GM23338 (cell line): ENCODE results near the gene GP5. TPM values are rescaled to one million over a fixed set of nuclear protein-coding genes. Genes with fewer than 3 reads are reported as not detected.

Source experiments
- ATAC-seq: fragments of 200-7000 bp; cut with Tn5 transposase; 3 replicates; pipeline ENCODE4 v1.9.1; 2020
- DNase-seq: peaks from one replicate; pipeline ENCODE4 v3.0.0-alpha.2; 2015; ENCODE audit warnings: low spot score
- H2AFZ ChIP-seq: fragments of 200-600 bp; sonication (generic); 2 replicates; pipeline ENCODE4 v1.8.0; 2016; ENCODE audit warnings: antibody characterized with exemption, mild to moderate bottlenecking, moderate library complexity
- H3F3A ChIP-seq: fragments of 200-600 bp; sonication (generic); replicated peaks from 2 replicates; pipeline ENCODE4 v1.8.0; 2017; ENCODE audit warnings: antibody characterized with exemption, mixed run types, low read depth
- H3K27ac ChIP-seq: fragments of 200-600 bp; sonication (generic); 2 replicates; pipeline ENCODE4 v1.6.1; 2016; ENCODE audit warnings: low read depth
- H3K27me3 ChIP-seq: fragments of 200-600 bp; sonication (generic); 2 replicates; pipeline ENCODE4 v1.8.0; 2016; ENCODE audit warnings: mild to moderate bottlenecking, mixed run types, moderate library complexity; ENCODE audit not compliant: insufficient read depth
- H3K36me3 ChIP-seq: fragments of 200-600 bp; sonication (generic); 2 replicates; pipeline ENCODE4 v1.8.0; 2016; ENCODE audit warnings: mild to moderate bottlenecking; ENCODE audit not compliant: insufficient read depth
- H3K4me1 ChIP-seq: fragments of 200-600 bp; sonication (generic); 2 replicates; pipeline ENCODE4 v1.8.0; 2016; ENCODE audit warnings: mild to moderate bottlenecking, moderate library complexity; ENCODE audit not compliant: insufficient read depth
- H3K4me2 ChIP-seq: fragments of 200-600 bp; sonication (generic); 2 replicates; pipeline ENCODE4 v1.7.1; 2017; ENCODE audit warnings: mixed run types
- H3K4me3 ChIP-seq: fragments of 200-600 bp; sonication (generic); 2 replicates; pipeline ENCODE4 v1.6.1; 2016; ENCODE audit warnings: mixed run types
- H3K79me2 ChIP-seq: fragments of 200-600 bp; sonication (generic); replicated peaks from 2 replicates; pipeline ENCODE4 v1.8.0; 2017; ENCODE audit warnings: mild to moderate bottlenecking; ENCODE audit not compliant: insufficient read depth
- H3K9me2 ChIP-seq: fragments of 200-600 bp; sonication (generic); 2 replicates; pipeline ENCODE4 v1.8.0; 2017; ENCODE audit not compliant: insufficient read depth
- H4K20me1 ChIP-seq: fragments of 200-600 bp; sonication (generic); replicated peaks from 2 replicates; pipeline ENCODE4 v1.8.0; 2017; ENCODE audit warnings: mild to moderate bottlenecking; ENCODE audit not compliant: insufficient read depth
- H3K27ac Mint-ChIP-seq: 2 replicates; pipeline ENCODE4 v1.8.0; 2020; ENCODE audit warnings: inconsistent platforms, mild to moderate bottlenecking, moderate library complexity, mixed read lengths
- H3K27me3 Mint-ChIP-seq: 3 replicates; pipeline ENCODE4 v1.8.0; 2022; ENCODE audit warnings: low read depth, mild to moderate bottlenecking, moderate library complexity, mixed read lengths, inconsistent platforms; ENCODE audit not compliant: insufficient read depth, poor library complexity
- H3K36me3 Mint-ChIP-seq: 3 replicates; pipeline ENCODE4 v1.8.0; 2021; ENCODE audit warnings: low read depth, mild to moderate bottlenecking, inconsistent platforms, moderate library complexity, mixed read lengths
- H3K4me1 Mint-ChIP-seq: 3 replicates; pipeline ENCODE4 v1.8.0; 2020; ENCODE audit warnings: mild to moderate bottlenecking, inconsistent platforms, mixed read lengths
- H3K4me3 Mint-ChIP-seq: 3 replicates; pipeline ENCODE4 v1.8.0; 2021; ENCODE audit warnings: moderate library complexity, mild to moderate bottlenecking, inconsistent platforms, mixed read lengths
- H3K9me3 Mint-ChIP-seq: 3 replicates; pipeline ENCODE4 v1.8.0; 2020; ENCODE audit warnings: moderate library complexity, mild to moderate bottlenecking, inconsistent platforms, mixed read lengths
- CREB1 ChIP-seq: fragments of 250-450 bp; sonication (Bioruptor Pico); IDR thresholded peaks from 2 replicates; pipeline ENCODE4 v1.5.0; 2020; ENCODE audit warnings: low read depth, mild to moderate bottlenecking, moderate library complexity
- POLR2AphosphoS5 ChIP-seq: IDR thresholded peaks from 2 replicates; pipeline ENCODE4 v1.6.1; 2016; ENCODE audit warnings: antibody characterized with exemption, low read depth
- STAT1 ChIP-seq: IDR thresholded peaks from one replicate; pipeline ENCODE4 v1.6.1; 2016; ENCODE audit warnings: antibody characterized with exemption; ENCODE audit not compliant: unreplicated experiment
- ZNF114 ChIP-seq: fragments of 250-450 bp; sonication (Bioruptor Pico); IDR thresholded peaks from 2 replicates; pipeline ENCODE4 v1.5.0; 2020; ENCODE audit warnings: mild to moderate bottlenecking, moderate library complexity
- ZNF331 ChIP-seq: fragments of 250-450 bp; sonication (Bioruptor Pico); IDR thresholded peaks from 2 replicates; pipeline ENCODE4 v1.5.0; 2020; ENCODE audit warnings: low read depth, mild to moderate bottlenecking, moderate library complexity
- polyA plus RNA-seq: library from polyadenylated mRNA; unstranded; fragments of >200 nt; fragmentation: Nextera tagmentation; extraction: Ambion mirVana; gene quantifications from 2 replicates; pipeline ENCODE4 v1.2.1, GENCODE V29; 2016
- total RNA-seq: library from RNA; depleted of rRNA; stranded (reverse); fragments of >200 nt; shearing (Covaris generic); gene quantifications from 2 replicates; pipeline ENCODE4 v1.2.3, GENCODE V29; 2014
- TF ChIP-seq, protein P1 (sequence below): fragments of 250-450 bp; sonication (Bioruptor Pico); IDR thresholded peaks from 2 replicates; pipeline ENCODE4 v1.5.0; 2020; ENCODE audit warnings: mild to moderate bottlenecking, moderate library complexity
- TF ChIP-seq, protein P2 (sequence below): IDR thresholded peaks from one replicate; pipeline ENCODE4 v1.6.1; 2018; ENCODE audit warnings: antibody characterized with exemption; ENCODE audit not compliant: unreplicated experiment

Gene GP5
- total and polyA plus RNA-seq, 2 experiments from 2014 or later, result 0.07 to 0.15 TPM

DNA sequence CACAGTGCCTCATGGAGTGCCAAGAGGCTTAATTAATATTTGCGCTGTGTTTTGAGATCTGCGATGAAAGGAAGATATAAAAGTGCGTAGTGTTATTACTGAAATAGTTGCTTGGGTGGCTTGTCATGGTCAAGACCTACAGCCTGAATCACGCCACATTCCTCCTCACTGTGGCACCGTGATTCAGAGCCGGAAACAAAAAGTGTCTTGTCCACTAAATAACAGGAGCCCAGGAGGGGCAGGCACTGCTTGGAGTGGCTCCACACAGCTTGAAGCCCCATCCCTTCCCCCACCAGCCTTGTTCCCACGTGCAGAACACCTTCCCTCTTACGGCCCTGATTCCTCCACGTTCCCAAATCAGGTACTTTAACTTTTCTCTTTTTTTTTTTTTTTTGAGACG, 28.3 kb downstream of the GP5 start:
- no peaks in the 10 kb centered on the region for H3K9me2 ChIP-seq
- no peaks in the 10 kb centered on the region for H3K36me3 ChIP-seq
- H3F3A ChIP-seq, result no peaks in the 10 kb centered on the region
- no peaks in the 10 kb centered on the region for H3K79me2 ChIP-seq
- peaks cover 43% of the 10 kb centered on the region for H3K4me1 Mint-ChIP-seq
- H3K4me3 Mint-ChIP-seq, result no peak overlapping the region; the same call in 2 of the 3 replicates
- no peaks in the 10 kb centered on the region for H3K9me3 Mint-ChIP-seq
- no peak for ATAC-seq
- H3K27me3 Mint-ChIP-seq, result peaks cover 28% of the 10 kb centered on the region
- TF ChIP-seq CREB1 (CRISPR knock-in tag), result no peak
- no peak for TF ChIP-seq STAT1
- no peak for TF ChIP-seq POLR2AphosphoS5
- TF ChIP-seq ZNF114 (CRISPR knock-in tag), result no peak
- TF ChIP-seq, protein P1, sequence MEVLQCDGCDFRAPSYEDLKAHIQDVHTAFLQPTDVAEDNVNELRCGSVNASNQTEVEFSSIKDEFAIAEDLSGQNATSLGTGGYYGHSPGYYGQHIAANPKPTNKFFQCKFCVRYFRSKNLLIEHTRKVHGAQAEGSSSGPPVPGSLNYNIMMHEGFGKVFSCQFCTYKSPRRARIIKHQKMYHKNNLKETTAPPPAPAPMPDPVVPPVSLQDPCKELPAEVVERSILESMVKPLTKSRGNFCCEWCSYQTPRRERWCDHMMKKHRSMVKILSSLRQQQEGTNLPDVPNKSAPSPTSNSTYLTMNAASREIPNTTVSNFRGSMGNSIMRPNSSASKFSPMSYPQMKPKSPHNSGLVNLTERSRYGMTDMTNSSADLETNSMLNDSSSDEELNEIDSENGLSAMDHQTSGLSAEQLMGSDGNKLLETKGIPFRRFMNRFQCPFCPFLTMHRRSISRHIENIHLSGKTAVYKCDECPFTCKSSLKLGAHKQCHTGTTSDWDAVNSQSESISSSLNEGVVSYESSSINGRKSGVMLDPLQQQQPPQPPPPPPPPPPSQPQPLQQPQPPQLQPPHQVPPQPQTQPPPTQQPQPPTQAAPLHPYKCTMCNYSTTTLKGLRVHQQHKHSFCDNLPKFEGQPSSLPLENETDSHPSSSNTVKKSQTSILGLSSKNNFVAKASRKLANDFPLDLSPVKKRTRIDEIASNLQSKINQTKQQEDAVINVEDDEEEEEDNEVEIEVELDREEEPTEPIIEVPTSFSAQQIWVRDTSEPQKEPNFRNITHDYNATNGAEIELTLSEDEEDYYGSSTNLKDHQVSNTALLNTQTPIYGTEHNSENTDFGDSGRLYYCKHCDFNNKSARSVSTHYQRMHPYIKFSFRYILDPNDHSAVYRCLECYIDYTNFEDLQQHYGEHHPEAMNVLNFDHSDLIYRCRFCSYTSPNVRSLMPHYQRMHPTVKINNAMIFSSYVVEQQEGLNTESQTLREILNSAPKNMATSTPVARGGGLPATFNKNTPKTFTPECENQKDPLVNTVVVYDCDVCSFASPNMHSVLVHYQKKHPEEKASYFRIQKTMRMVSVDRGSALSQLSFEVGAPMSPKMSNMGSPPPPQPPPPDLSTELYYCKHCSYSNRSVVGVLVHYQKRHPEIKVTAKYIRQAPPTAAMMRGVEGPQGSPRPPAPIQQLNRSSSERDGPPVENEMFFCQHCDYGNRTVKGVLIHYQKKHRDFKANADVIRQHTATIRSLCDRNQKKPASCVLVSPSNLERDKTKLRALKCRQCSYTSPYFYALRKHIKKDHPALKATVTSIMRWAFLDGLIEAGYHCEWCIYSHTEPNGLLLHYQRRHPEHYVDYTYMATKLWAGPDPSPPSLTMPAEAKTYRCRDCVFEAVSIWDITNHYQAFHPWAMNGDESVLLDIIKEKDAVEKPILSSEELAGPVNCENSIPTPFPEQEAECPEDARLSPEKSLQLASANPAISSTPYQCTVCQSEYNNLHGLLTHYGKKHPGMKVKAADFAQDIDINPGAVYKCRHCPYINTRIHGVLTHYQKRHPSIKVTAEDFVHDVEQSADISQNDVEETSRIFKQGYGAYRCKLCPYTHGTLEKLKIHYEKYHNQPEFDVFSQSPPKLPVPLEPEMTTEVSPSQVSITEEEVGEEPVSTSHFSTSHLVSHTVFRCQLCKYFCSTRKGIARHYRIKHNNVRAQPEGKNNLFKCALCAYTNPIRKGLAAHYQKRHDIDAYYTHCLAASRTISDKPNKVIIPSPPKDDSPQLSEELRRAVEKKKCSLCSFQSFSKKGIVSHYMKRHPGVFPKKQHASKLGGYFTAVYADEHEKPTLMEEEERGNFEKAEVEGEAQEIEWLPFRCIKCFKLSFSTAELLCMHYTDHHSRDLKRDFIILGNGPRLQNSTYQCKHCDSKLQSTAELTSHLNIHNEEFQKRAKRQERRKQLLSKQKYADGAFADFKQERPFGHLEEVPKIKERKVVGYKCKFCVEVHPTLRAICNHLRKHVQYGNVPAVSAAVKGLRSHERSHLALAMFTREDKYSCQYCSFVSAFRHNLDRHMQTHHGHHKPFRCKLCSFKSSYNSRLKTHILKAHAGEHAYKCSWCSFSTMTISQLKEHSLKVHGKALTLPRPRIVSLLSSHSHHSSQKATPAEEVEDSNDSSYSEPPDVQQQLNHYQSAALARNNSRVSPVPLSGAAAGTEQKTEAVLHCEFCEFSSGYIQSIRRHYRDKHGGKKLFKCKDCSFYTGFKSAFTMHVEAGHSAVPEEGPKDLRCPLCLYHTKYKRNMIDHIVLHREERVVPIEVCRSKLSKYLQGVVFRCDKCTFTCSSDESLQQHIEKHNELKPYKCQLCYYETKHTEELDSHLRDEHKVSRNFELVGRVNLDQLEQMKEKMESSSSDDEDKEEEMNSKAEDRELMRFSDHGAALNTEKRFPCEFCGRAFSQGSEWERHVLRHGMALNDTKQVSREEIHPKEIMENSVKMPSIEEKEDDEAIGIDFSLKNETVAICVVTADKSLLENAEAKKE, result no peak
- no peak for TF ChIP-seq ZNF331 (CRISPR knock-in tag)
- TF ChIP-seq, protein P2, sequence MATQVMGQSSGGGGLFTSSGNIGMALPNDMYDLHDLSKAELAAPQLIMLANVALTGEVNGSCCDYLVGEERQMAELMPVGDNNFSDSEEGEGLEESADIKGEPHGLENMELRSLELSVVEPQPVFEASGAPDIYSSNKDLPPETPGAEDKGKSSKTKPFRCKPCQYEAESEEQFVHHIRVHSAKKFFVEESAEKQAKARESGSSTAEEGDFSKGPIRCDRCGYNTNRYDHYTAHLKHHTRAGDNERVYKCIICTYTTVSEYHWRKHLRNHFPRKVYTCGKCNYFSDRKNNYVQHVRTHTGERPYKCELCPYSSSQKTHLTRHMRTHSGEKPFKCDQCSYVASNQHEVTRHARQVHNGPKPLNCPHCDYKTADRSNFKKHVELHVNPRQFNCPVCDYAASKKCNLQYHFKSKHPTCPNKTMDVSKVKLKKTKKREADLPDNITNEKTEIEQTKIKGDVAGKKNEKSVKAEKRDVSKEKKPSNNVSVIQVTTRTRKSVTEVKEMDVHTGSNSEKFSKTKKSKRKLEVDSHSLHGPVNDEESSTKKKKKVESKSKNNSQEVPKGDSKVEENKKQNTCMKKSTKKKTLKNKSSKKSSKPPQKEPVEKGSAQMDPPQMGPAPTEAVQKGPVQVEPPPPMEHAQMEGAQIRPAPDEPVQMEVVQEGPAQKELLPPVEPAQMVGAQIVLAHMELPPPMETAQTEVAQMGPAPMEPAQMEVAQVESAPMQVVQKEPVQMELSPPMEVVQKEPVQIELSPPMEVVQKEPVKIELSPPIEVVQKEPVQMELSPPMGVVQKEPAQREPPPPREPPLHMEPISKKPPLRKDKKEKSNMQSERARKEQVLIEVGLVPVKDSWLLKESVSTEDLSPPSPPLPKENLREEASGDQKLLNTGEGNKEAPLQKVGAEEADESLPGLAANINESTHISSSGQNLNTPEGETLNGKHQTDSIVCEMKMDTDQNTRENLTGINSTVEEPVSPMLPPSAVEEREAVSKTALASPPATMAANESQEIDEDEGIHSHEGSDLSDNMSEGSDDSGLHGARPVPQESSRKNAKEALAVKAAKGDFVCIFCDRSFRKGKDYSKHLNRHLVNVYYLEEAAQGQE, result no peak
- H3K27me3 ChIP-seq, result no peaks in the 10 kb centered on the region
- no peak overlapping the region for H3K4me3 ChIP-seq
- H3K4me2 ChIP-seq, result no peak overlapping the region
- no peaks in the 10 kb centered on the region for H4K20me1 ChIP-seq
- DNase-seq, result no peak
- H3K36me3 Mint-ChIP-seq, result no peaks in the 10 kb centered on the region
- peaks cover 22% of the 10 kb centered on the region for H3K4me1 ChIP-seq
- H3K27ac Mint-ChIP-seq, result peak overlapping the region; percentile 66; the same call in 1 of the 2 replicates
- no peak overlapping the region for H3K27ac ChIP-seq
- 0 out of 2 replicates have a peak overlapping the region, but pooled peaks have one; percentile 18 for H2AFZ ChIP-seq
